Activated naive CD8-positive, alpha-beta T cell treated with anti-CD3 and anti-CD28 coated beads, Interleukin-2, amount 10 ng/mL, durations not matched to agents 7 days and 5 days (primary cell): ENCODE data around the gene TMBIM1. TPM values are rescaled to one million over a fixed set of nuclear protein-coding genes. Genes with fewer than 3 reads are reported as not detected.

Source experiments
- ATAC-seq: fragments of 150-1000 bp; cut with Tn5 transposase; one replicate; pipeline ENCODE4 v1.10.0; 2021; ENCODE audit warnings: low read depth, moderate library complexity
- POLR2A ChIA-PET: fragments of 350-600 bp; sonication (Branson Sonifier 250); formaldehyde crosslinking; loops from one replicate; lab custom pipeline; 2021; ENCODE audit warnings: antibody characterized with exemption; lab: Charles Lee
- DNase-seq: peaks from one replicate; pipeline ENCODE4 v3.0.0; 2021
- H3K27ac Mint-ChIP-seq: one replicate; pipeline ENCODE4 v1.8.0; 2022; ENCODE audit warnings: mild to moderate bottlenecking, mixed read lengths
- H3K27me3 Mint-ChIP-seq: one replicate; pipeline ENCODE4 v1.8.0; 2022; ENCODE audit warnings: mild to moderate bottlenecking, moderate library complexity, mixed read lengths
- H3K36me3 Mint-ChIP-seq: one replicate; pipeline ENCODE4 v1.8.0; 2021; ENCODE audit warnings: mild to moderate bottlenecking, mixed read lengths
- H3K4me1 Mint-ChIP-seq: one replicate; pipeline ENCODE4 v1.8.0; 2021; ENCODE audit warnings: mixed read lengths
- H3K4me3 Mint-ChIP-seq: one replicate; pipeline ENCODE4 v1.8.0; 2022; ENCODE audit warnings: mild to moderate bottlenecking, moderate library complexity, mixed read lengths
- H3K9me3 Mint-ChIP-seq: one replicate; pipeline ENCODE4 v1.8.0; 2021; ENCODE audit warnings: mixed read lengths
- total RNA-seq, 2 experiments: library from RNA; stranded (reverse); gene quantifications; one replicate each; pipeline ENCODE4 v1.2.3, GENCODE V29; 2021

The TMBIM1 gene
- total RNA-seq, 2 experiments from 2014 or later: 61.0 to 71.5 TPM

DNA sequence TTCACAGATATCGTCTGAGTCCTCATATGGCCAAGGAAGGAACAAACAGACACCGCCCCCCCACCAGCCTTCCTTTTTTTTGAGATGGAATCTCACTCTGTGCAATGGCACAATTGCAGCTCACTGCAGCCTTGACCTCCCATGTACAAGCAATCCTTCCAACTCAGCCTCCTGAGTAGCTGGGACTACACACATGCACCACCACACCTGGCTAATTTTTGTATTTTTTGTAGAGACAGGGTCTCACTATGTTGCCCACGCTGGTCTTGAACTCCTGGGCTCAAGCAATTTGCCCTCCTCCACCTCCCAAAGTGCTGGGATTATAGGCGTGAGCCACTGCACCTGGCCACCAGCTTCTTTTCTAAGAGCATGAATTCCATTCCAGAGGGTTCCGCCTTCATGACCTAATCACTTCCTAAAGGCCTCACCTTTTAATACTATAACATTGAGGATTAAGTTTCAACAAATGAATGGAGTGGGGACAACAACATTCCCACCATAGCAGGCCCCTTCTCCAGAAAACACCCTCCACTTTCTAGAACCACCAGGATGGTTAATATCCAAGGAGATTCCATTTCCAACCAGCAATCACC is 2.2 kb upstream of the TMBIM1 start:
- Mint-ChIP-seq H3K27ac (no peak overlapping the region), H3K36me3 (peaks cover 1% of the 10 kb centered on the region), H3K27me3 (no peaks in the 10 kb centered on the region), H3K4me1 (peaks cover 29% of the 10 kb centered on the region), H3K4me3 (no peak overlapping the region), H3K9me3 (no peaks in the 10 kb centered on the region)
- DNase-seq: no peak
- ATAC-seq: no peak
- POLR2A ChIA-PET: interaction anchor here (0.6 kb wide), 1 partner anchor 59 kb away, joined by 3 read pairs; no protein-coding TSS in a partner anchor

DNA sequence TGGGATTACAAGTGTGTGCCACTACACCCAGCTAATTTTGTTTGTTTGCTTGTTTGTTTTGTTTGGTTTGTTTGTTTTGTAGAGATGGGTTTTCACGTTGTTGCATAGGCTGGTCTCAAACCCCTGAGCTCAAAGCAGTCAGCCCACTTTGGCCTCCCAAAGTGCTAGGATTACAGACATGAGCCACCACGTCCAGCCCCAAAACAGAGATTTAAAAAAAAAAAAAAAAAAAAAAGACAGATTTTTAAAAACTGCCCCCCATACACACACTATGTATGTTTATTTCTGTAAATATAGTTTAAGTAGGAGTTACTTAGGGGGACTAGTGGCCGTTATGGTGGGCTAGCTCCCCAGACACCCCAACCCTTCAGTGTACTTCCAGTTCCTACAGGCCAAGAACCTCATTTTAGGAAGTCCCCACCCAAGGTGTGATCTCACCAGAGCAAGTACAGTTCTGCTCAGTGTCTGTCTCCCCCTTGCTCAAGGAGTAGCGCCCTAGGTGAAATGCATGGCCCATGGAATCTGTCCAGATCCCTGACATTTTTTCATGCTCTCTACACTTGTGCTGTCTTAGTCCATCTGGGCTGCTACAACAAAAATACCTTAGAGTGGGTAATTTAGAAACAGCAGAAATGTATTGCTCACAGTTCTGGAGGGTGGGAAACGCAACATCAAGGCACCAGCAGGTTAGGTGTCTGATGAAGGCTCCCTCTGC is 1.6 kb upstream of the TMBIM1 start:
- POLR2A ChIA-PET: interaction anchor here (0.6 to 0.7 kb wide), 6 partner anchors 11 to 325 kb away, joined by 3 to 7 read pairs (median 4); partner anchors contain the start of gene AAMP
- H3K36me3 Mint-ChIP-seq: peaks cover 1% of the 10 kb centered on the region
- no peak overlapping the region for H3K27ac Mint-ChIP-seq
- no peak for ATAC-seq
- no peak overlapping the region for H3K4me3 Mint-ChIP-seq
- peaks cover 31% of the 10 kb centered on the region for H3K4me1 Mint-ChIP-seq
- H3K9me3 Mint-ChIP-seq: no peaks in the 10 kb centered on the region
- no peak for DNase-seq
- H3K27me3 Mint-ChIP-seq: no peaks in the 10 kb centered on the region

DNA sequence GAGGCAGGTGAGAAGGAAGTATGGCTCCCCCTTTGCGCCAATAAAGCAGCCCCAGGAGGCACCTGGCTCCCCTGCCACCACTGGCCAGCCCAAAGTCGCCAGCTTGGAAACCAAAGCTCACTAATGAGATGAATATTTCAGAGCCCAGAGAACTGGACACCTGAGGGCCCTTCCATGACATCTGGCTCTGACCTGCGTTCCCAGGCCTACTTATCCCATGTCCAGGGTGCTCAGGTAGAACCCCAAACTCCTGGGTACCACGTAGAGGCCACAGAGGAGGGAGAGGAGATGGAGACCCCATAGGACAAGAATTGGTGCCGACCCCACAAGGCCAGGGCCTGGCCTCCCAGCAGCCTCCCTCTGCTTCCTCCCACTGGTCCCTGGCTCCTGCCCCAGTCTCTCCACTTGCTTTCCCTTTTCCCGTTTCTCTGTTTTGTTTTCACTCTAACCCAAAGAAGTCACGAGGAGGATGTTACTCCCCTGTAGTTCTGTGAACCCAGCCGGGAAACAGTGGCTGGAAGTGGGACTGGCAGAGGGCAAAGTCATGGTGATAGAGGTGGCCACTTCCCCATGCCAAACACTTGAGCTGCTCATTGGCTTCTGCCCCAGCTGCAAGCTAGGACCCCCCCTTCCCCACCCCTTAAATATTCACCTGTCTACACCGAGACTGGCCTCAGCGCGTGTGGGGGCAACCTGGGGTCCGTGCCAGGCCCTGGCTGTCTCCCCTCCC is 820 bp downstream of the TMBIM1 start:
- ATAC-seq: no peak
- H3K4me1 Mint-ChIP-seq: peaks cover 49% of the 10 kb centered on the region

DNA sequence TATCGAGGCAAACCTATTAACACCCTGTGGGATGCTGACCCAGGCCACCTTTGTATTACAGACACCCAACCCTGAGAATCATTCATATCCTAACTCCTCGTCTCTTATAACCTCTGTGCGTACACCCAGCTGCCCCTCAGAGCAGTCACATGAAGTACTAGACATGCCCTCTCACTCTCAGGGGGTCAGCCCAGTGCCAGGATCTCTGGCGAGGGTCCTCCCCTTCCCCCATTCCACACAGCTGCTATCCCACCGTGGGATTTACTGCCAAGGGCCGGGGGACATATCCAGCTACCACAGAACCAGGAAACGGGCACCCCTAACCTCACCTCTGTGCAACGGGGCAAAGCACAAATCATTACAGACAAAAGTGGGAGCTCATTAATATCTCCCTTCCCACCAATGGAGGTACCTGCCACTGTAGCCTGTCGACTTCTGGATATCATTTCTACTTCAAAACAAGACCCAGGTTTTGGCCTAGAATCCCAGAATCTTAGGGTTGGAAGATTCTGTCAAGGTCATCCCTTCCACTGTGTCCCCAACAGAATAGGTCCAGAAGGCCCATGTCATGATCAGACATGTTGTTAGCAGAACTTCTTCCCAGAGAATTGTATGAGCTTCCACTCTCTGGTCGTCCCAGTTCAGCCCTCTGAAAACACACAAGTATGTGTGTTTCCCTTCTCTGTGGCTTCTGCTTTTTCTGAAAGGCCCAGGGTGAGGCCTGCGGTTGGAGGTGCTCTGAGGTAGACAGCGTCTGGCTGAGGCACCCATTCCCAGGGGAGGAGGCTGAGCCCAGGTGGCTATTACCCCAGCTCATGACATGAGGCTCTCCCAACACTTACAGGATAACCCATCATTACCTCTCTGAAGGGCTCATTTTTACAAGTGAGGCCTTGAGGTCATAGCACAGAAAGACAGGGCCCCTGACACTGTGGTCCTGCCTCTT is 1.7 kb downstream of the TMBIM1 start:
- POLR2A ChIA-PET: interaction anchor here (0.5 to 2.2 kb wide), 13 partner anchors 10 to 381 kb away, joined by 3 to 9 read pairs (median 4); partner anchors contain the start of genes AAMP, CTDSP1 and PNKD
- ATAC-seq: peak; percentile 8
- Mint-ChIP-seq H3K9me3 (no peaks in the 10 kb centered on the region), H3K36me3 (peaks cover 3% of the 10 kb centered on the region), H3K27ac (peak overlapping the region; percentile 93), H3K4me1 (peaks cover 56% of the 10 kb centered on the region), H3K4me3 (peak overlapping the region; percentile 93), H3K27me3 (no peaks in the 10 kb centered on the region)
- DNase-seq: peak; percentile 52

More for the DNA sequence above, 820 bp downstream of the TMBIM1 start:
- Mint-ChIP-seq H3K27ac (peak overlapping the region; percentile 93), H3K9me3 (no peaks in the 10 kb centered on the region), H3K36me3 (peaks cover 3% of the 10 kb centered on the region), H3K4me3 (peak overlapping the region; percentile 93), H3K27me3 (no peaks in the 10 kb centered on the region)
- POLR2A ChIA-PET: interaction anchor here (1.1 to 2.2 kb wide), 9 partner anchors 11 to 108 kb away, joined by 3 to 9 read pairs (median 4); partner anchors contain the start of genes AAMP, CTDSP1 and PNKD
- DNase-seq: no peak

DNA sequence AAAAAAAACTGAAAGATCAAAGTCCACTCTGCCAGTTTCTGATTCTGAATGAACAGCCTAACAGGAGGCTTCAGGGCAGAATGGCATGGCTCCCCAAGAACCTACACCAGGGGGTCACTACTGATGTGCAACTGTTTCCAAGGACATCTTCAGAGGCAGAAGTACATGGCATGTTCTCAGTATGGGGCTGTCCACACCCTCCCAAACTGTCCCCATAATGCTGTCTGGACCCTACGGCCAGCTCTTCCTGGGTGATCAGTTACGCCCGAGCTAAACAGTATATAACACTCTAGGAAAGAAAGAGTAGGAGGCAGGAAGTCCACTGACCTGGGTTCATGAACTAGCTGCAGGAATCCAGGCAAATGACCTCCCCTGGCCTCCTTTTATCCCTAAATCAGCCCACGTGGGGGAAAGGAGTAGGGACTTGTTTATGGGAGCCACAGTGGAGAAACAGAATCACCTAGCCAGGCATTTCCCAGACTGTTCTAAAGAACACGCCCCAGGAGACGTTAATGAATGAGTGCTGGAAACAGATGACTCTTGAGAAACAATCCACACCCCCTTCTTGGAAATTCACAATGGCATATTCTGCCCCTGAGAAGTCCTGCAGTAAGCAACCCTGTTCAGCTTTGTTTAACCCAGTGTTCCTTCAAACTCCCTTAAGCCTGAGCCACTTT is 2.5 kb downstream of the TMBIM1 start:
- POLR2A ChIA-PET: interaction anchor here (0.7 to 2.2 kb wide), 6 partner anchors 15 to 382 kb away, joined by 3 to 9 read pairs (median 6); partner anchors contain the start of genes AAMP and PNKD
- Mint-ChIP-seq H3K9me3 (no peaks in the 10 kb centered on the region), H3K4me3 (peak overlapping the region; percentile 93), H3K27ac (peak overlapping the region; percentile 93), H3K27me3 (no peaks in the 10 kb centered on the region), H3K4me1 (peaks cover 62% of the 10 kb centered on the region), H3K36me3 (peaks cover 3% of the 10 kb centered on the region)
- ATAC-seq: no peak
- no peak for DNase-seq

DNA sequence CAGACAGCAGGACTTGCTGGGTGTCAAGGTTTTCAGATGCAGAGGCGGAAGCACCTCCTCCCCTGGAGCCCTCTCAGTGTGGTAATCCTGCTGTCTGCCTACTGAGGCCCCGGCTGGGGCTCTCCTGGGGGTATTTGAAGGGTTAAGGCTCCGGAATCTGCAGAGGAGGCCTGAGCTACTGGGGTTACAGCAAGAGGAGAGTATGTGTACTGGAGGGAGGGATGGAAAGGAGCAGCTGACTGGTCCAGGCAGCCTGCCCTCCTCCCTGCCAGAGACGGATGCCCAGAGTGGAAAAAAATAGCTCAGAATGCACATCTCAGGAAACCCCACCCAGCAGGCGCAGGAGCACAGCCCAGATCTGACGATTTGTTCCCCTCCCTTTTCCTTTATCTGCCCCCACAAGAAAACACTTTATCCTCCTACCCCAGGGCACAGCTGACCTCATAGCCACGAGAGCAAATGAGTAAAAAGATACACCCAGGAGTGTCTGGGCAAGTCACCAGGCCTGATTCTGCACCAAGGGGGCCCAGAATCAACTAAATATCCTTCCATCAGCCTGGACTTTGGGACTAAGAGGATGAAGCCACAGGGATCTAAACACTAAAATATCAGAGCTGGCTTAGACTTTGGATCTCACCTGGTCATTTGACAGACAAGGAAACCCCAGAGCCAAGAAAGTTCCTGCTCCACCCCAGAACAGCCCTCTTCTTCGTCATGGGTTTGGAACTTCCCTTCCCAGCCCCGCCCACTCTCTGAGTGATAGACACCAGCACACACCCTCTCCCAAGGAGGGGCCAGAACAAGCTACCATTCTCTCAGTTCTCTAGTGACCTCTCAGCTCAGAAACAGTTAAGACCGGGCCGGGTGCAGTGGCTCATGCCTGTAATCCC is 5.5 kb downstream of the TMBIM1 start:
- POLR2A ChIA-PET: interaction anchor here (0.7 to 5.1 kb wide), 8 partner anchors 13 to 424 kb away, joined by 3 to 76 read pairs (median 4); partner anchors contain the start of genes AAMP, PNKD and TTLL4
- Mint-ChIP-seq H3K4me3 (peak overlapping the region; percentile 92), H3K27ac (peak overlapping the region; percentile 96), H3K9me3 (no peaks in the 10 kb centered on the region), H3K4me1 (peaks cover 59% of the 10 kb centered on the region), H3K36me3 (peaks cover 5% of the 10 kb centered on the region), H3K27me3 (no peaks in the 10 kb centered on the region)
- DNase-seq (peak; percentile 76), ATAC-seq (peak; percentile 75)

DNA sequence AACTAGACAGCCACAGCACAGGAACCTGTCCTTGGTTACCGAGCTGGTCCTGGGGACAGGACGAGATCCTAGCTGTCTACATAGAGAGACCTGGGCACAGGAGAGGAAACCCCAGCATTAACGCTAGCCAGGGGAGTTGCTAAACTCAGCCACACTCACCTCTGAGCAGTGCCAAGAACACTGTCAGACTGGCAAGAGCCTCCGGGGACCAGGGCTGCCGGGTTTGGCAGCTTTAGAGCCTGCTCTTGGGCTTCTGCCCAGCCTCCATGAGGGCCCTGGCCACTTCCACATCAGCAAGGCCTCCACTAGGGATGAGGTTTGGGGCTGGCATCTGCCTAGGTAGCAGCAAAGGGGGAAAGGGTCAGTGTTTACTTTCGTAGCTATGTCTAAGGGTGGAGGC is 6.7 kb downstream of the TMBIM1 start:
- POLR2A ChIA-PET: interaction anchor here (0.6 to 5.1 kb wide), 2 partner anchors 12 to 129 kb away, joined by 4 to 76 read pairs; partner anchors contain the start of genes AAMP and PNKD
- no peak for DNase-seq
- H3K4me3 Mint-ChIP-seq: peak overlapping the region; percentile 92
- H3K4me1 Mint-ChIP-seq: peaks cover 54% of the 10 kb centered on the region
- peaks cover 6% of the 10 kb centered on the region for H3K36me3 Mint-ChIP-seq
- H3K27me3 Mint-ChIP-seq: no peaks in the 10 kb centered on the region
- H3K27ac Mint-ChIP-seq: peak overlapping the region; percentile 96
- no peaks in the 10 kb centered on the region for H3K9me3 Mint-ChIP-seq
- no peak for ATAC-seq

DNA sequence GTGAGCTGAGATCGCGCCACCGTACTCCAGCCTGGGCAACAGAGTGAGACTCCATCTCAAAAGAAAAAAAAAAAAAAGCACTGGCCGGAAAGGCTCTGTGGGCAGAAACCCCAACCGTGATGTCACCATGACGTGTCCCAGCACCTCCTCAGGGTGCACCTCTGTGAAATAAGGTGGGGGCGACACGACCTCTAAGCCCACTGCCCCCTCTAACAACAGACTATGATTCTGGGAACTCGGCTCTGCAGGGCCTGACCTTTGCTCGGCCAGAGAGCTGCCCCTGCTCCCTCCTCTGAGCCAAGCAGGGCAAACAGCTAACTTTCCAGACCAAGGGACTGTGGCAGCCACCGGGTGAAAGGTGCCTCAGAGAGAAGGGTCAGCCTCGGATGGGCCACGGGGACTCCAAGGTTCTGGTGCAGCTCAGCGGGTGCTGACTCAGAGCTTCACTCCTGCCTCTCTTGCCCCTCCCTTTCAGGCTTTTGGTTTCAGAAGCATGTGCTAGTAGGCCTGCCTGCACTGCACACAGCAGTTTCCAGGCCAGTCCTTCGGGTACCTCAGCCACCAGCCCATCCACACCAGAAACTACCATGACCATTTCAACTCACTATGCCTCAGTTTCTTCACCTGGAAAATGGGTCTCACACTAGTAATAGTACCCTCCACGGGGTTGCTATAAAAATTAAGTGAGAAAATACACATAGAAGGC is 8.0 kb downstream of the TMBIM1 start:
- Mint-ChIP-seq H3K9me3 (no peaks in the 10 kb centered on the region), H3K4me1 (peaks cover 44% of the 10 kb centered on the region), H3K36me3 (peaks cover 14% of the 10 kb centered on the region), H3K27ac (peak overlapping the region; percentile 72), H3K27me3 (no peaks in the 10 kb centered on the region), H3K4me3 (peak overlapping the region; percentile 16)
- POLR2A ChIA-PET: interaction anchor here (5.1 kb wide), 1 partner anchor 11 kb away, joined by 76 read pairs; the partner anchor contains the start of genes AAMP and PNKD
- DNase-seq: no peak
- ATAC-seq: peak; percentile 19

DNA sequence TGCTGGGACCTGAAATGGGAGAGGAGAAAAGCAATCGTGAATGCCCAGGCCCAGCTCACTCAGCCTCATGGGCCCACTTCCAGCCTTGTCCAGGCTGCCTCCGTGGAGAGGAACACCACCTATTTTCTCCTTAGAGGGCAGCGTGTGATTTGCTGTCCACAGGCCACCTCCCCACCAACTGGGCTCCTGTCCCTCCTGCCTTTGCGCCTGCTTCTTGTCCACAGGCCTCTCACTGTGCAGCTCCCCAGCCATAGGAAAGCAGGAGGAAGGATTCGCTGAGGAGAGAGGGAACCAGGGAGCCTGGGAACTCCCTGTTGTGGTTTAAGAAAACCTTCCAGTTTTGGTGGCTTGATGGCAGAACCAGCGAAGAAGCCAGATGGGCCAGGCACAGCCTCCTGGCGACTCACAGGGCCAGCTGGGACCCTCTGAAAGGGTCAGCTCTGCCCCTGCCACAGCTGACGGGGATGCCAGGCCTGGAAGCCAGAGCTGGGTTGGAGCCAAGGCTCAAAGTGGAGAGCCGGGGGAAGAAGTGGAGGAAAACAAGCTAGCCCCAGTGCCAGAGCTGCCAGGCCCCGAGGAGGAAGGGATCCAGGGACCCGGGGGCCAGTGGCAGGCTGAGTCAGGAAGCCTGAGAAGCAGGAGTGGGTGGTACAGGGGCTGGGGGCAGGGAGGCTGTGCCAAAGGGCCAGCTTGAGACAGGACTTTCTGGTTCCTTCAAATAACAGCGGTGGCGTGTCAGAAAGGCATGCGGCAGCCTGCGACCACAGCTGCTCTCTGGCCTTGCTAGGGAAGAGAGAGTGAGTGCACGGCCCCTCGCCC is 9.9 kb downstream of the TMBIM1 start:
- ATAC-seq: no peak
- Mint-ChIP-seq H3K36me3 (peaks cover 14% of the 10 kb centered on the region), H3K27me3 (no peaks in the 10 kb centered on the region), H3K9me3 (no peaks in the 10 kb centered on the region), H3K4me1 (peaks cover 32% of the 10 kb centered on the region), H3K27ac (peak overlapping the region; percentile 49), H3K4me3 (no peak overlapping the region)
- no peak for DNase-seq
- POLR2A ChIA-PET: interaction anchor here (0.6 to 1.3 kb wide), 2 partner anchors 11 to 12 kb away, joined by 3 to 4 read pairs; partner anchors contain the start of genes AAMP and PNKD

DNA sequence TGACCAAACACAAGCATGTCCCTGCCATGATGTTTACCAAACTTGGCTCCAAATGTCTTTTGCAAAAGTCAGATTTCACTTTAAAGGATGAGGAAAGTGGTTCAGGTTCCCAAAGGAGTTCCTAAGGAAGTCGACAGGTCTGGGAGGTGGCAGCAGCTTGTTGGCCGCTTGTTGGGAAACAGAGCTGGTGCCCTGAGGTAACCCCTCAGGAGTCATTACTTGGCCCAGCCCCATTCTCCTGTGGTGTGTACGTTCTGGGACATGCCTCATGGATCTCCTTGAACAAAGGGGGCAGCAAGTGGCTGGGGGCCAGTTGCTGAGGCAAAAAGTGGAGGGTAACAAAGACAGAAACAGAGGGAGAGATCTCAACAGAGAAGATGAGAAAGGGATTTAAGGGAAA is 10.9 kb downstream of the TMBIM1 start:
- peak overlapping the region; percentile 38 for H3K27ac Mint-ChIP-seq
- no peak overlapping the region for H3K4me3 Mint-ChIP-seq
- no peak for ATAC-seq
- POLR2A ChIA-PET: interaction anchor here (1.7 kb wide), 1 partner anchor 10 kb away, joined by 4 read pairs; no protein-coding TSS in a partner anchor
- DNase-seq: no peak
- H3K27me3 Mint-ChIP-seq: no peaks in the 10 kb centered on the region
- no peaks in the 10 kb centered on the region for H3K9me3 Mint-ChIP-seq
- H3K4me1 Mint-ChIP-seq: peaks cover 23% of the 10 kb centered on the region
- peaks cover 16% of the 10 kb centered on the region for H3K36me3 Mint-ChIP-seq
